ENCODE measurements around the gene DENND4C. TPM values are rescaled to one million over a fixed set of nuclear protein-coding genes. Genes with fewer than 3 reads are reported as not detected.

Gene DENND4C
- total RNA-seq, 1 donor from 2014 or later: 31.4 TPM

- DNase-seq (ENCODE audit: low read depth): no peak
- TF ChIP-seq CTCF (conservative IDR thresholded peaks at IDR 0.05; ENCODE audit: low read depth, low read length): no peak
- no peak overlapping the region for H3K4me3 ChIP-seq (ENCODE audit: low read depth, low read length)
These were observed 40.0 kb downstream of the DENND4C start for GRCh38 chr9:19270421-19270949.

GRCh38 chr9:19271081-19271480, 40.6 kb downstream of the DENND4C start:
- H3K4me3 ChIP-seq (ENCODE audit: low read depth, low read length): no peak overlapping the region
- TF ChIP-seq CTCF (conservative IDR thresholded peaks at IDR 0.05; ENCODE audit: low read depth, low read length): no peak
- no peak for DNase-seq (ENCODE audit: low read depth)

GRCh38 chr9:19281801-19282200, 51.3 kb downstream of the DENND4C start:
- no peak for TF ChIP-seq CTCF (conservative IDR thresholded peaks at IDR 0.05; ENCODE audit: low read depth, low read length)
- no peak for DNase-seq (ENCODE audit: low read depth)
- H3K4me3 ChIP-seq (ENCODE audit: low read depth, low read length): no peak overlapping the region

GRCh38 chr9:19283072-19283710, 52.7 kb downstream of the DENND4C start:
- no peak for DNase-seq (ENCODE audit: low read depth)
- no peak overlapping the region for H3K4me3 ChIP-seq (ENCODE audit: low read depth, low read length)
- no peak for TF ChIP-seq CTCF (conservative IDR thresholded peaks at IDR 0.05; ENCODE audit: low read depth, low read length)

- no peak for TF ChIP-seq CTCF (conservative IDR thresholded peaks at IDR 0.05; ENCODE audit: low read depth, low read length)
- no peak for DNase-seq (ENCODE audit: low read depth)
- no peak overlapping the region for H3K4me3 ChIP-seq (ENCODE audit: low read depth, low read length)
These were observed 54.2 kb downstream of the DENND4C start for GRCh38 chr9:19284729-19285128.

GRCh38 chr9:19286634-19287188, 56.2 kb downstream of the DENND4C start:
- no peak for TF ChIP-seq CTCF (conservative IDR thresholded peaks at IDR 0.05; ENCODE audit: low read depth, low read length)
- DNase-seq (ENCODE audit: low read depth): no peak
- no peak overlapping the region for H3K4me3 ChIP-seq (ENCODE audit: low read depth, low read length)

GRCh38 chr9:19288081-19288480, 57.6 kb downstream of the DENND4C start:
- DNase-seq (ENCODE audit: low read depth): no peak
- TF ChIP-seq CTCF (conservative IDR thresholded peaks at IDR 0.05; ENCODE audit: low read depth, low read length): no peak
- H3K4me3 ChIP-seq (ENCODE audit: low read depth, low read length): no peak overlapping the region

Measured in epithelial cell of proximal tubule (primary cell).